K562 (cell line): ENCODE data around the gene OR2L5.

ENCODE experiments used
- CTCF ChIP-seq, 3 experiments: IDR thresholded peaks in 2 of 3; conservative IDR thresholded peaks in 1 of 3; 2 replicates each; pipeline ENCODE4 v1.5.1; 2011 to 2012; ENCODE audit warnings: low read length in 3 of 3, mild to moderate bottlenecking in 3 of 3, control low read depth in 2 of 3, improper control_type of control experiment in 1 of 3, inconsistent platforms in 1 of 3, low read depth in 1 of 3, mixed read lengths in 1 of 3, moderate library complexity in 1 of 3; ENCODE audit not compliant: insufficient read depth in 2 of 3
- ETV6 ChIP-seq, 3 experiments: fragments of 150-350 bp in 1 of 3; sonication (generic) in 1 of 3; formaldehyde crosslinking in 1 of 3; IDR thresholded peaks; 2 replicates each; pipeline versions ENCODE4 v1.6.1 to v1.8.0; 2014 to 2022; ENCODE audit warnings: borderline replicate concordance in 2 of 3, low read depth in 2 of 3, antibody characterized with exemption in 1 of 3, low read length in 1 of 3, mild to moderate bottlenecking in 1 of 3, missing genetic modification reagents in 1 of 3
- FOXK1 ChIP-seq: sonication (generic); formaldehyde crosslinking; IDR thresholded peaks from 2 replicates; pipeline ENCODE4 v1.8.0; 2022; ENCODE audit warnings: missing genetic modification reagents, mild to moderate bottlenecking, borderline replicate concordance
- POLR2A ChIP-seq: fragments of 450-650 bp; conservative IDR thresholded peaks from 2 replicates; pipeline ENCODE4 v1.6.1; 2016
- POLR2AphosphoS2 ChIP-seq: IDR thresholded peaks from 2 replicates; pipeline ENCODE4 v1.6.1; 2012; ENCODE audit warnings: low read length, improper control_type of control experiment
- ZBTB17 ChIP-seq: fragments of 450-650 bp; formaldehyde crosslinking; IDR thresholded peaks from 2 replicates; pipeline ENCODE4 v1.4.0; 2020; ENCODE audit warnings: mild to moderate bottlenecking
- ZNF518B ChIP-seq: fragments of 250-450 bp; sonication (Bioruptor Pico); IDR thresholded peaks from 2 replicates; pipeline ENCODE4 v1.5.0; 2021; ENCODE audit warnings: mild to moderate bottlenecking, moderate library complexity
- TF ChIP-seq, protein P1 (sequence below): fragments of 250-450 bp; sonication (Bioruptor Pico); IDR thresholded peaks from 2 replicates; pipeline ENCODE4 v1.5.0; 2020; ENCODE audit warnings: mild to moderate bottlenecking, borderline replicate concordance
- TF ChIP-seq, protein P2 (sequence below), 3 experiments: fragments of 200-800 bp in 1 of 3; fragments of 250-450 bp in 1 of 3; fragments of 450-650 bp in 1 of 3; sonication (Bioruptor Pico) in 1 of 3; sonication (Bioruptor generic) in 1 of 3; formaldehyde crosslinking in 1 of 3; IDR thresholded peaks; 2 replicates each; pipeline versions ENCODE4 v1.6.1 to v1.8.0; 2016 to 2022; ENCODE audit warnings: mild to moderate bottlenecking in 2 of 3, missing genetic modification characterization in 2 of 3, missing compliant biosample characterization in 1 of 3, moderate library complexity in 1 of 3
- TF ChIP-seq, protein P3 (sequence below): sonication (generic); formaldehyde crosslinking; IDR thresholded peaks from 2 replicates; pipeline ENCODE4 v1.9.0; 2022; ENCODE audit warnings: mild to moderate bottlenecking, missing genetic modification reagents

DNA sequence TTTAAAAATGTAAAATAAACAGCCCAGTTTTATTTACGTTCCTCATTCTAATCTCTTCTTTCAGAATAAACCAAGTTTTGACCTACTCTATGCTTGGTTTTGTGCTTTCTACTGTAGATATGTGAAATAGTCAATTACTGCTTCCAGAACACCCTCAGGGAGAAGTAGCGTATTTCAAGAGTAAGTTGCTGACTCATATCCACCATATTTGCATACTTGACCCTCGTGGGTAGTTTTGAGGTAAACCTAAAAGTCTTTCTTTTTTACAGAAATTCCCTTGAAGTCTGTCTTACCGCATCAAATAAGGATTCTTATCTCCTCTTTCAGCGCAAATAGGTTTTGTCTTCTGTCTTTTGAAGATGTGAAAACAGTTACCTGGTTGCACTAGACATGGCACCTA lies 31.7 kb downstream of the OR2L5 start:
- no peak for TF ChIP-seq CTCF (IDR thresholded peaks at IDR 0.05 in 2 of 3, conservative IDR thresholded peaks at IDR 0.05 in 1 of 3; ENCODE audit: insufficient read depth in 2 of 3, low read depth in 1 of 3, low read length in 3 of 3)
- TF ChIP-seq, protein P1, sequence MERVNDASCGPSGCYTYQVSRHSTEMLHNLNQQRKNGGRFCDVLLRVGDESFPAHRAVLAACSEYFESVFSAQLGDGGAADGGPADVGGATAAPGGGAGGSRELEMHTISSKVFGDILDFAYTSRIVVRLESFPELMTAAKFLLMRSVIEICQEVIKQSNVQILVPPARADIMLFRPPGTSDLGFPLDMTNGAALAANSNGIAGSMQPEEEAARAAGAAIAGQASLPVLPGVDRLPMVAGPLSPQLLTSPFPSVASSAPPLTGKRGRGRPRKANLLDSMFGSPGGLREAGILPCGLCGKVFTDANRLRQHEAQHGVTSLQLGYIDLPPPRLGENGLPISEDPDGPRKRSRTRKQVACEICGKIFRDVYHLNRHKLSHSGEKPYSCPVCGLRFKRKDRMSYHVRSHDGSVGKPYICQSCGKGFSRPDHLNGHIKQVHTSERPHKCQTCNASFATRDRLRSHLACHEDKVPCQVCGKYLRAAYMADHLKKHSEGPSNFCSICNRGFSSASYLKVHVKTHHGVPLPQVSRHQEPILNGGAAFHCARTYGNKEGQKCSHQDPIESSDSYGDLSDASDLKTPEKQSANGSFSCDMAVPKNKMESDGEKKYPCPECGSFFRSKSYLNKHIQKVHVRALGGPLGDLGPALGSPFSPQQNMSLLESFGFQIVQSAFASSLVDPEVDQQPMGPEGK, result no peak
- no peak for TF ChIP-seq ZNF518B (CRISPR knock-in tag)
- no peak for TF ChIP-seq ETV6 (IDR thresholded peaks at IDR 0.05; ENCODE audit: borderline replicate concordance in 1 of 2, low read depth in 2 of 2, low read length in 1 of 2)
- no peak for TF ChIP-seq ETV6 (CRISPR knock-in tag; IDR thresholded peaks at IDR 0.05; ENCODE audit: borderline replicate concordance)
- TF ChIP-seq POLR2A, result no peak
- TF ChIP-seq, protein P2, sequence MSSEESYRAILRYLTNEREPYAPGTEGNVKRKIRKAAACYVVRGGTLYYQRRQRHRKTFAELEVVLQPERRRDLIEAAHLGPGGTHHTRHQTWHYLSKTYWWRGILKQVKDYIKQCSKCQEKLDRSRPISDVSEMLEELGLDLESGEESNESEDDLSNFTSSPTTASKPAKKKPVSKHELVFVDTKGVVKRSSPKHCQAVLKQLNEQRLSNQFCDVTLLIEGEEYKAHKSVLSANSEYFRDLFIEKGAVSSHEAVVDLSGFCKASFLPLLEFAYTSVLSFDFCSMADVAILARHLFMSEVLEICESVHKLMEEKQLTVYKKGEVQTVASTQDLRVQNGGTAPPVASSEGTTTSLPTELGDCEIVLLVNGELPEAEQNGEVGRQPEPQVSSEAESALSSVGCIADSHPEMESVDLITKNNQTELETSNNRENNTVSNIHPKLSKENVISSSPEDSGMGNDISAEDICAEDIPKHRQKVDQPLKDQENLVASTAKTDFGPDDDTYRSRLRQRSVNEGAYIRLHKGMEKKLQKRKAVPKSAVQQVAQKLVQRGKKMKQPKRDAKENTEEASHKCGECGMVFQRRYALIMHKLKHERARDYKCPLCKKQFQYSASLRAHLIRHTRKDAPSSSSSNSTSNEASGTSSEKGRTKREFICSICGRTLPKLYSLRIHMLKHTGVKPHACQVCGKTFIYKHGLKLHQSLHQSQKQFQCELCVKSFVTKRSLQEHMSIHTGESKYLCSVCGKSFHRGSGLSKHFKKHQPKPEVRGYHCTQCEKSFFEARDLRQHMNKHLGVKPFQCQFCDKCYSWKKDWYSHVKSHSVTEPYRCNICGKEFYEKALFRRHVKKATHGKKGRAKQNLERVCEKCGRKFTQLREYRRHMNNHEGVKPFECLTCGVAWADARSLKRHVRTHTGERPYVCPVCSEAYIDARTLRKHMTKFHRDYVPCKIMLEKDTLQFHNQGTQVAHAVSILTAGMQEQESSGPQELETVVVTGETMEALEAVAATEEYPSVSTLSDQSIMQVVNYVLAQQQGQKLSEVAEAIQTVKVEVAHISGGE (CRISPR knock-in tag; IDR thresholded peaks at IDR 0.05), result no peak
- TF ChIP-seq, protein P3, sequence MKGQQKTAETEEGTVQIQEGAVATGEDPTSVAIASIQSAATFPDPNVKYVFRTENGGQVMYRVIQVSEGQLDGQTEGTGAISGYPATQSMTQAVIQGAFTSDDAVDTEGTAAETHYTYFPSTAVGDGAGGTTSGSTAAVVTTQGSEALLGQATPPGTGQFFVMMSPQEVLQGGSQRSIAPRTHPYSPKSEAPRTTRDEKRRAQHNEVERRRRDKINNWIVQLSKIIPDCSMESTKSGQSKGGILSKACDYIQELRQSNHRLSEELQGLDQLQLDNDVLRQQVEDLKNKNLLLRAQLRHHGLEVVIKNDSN (CRISPR knock-in tag), result no peak
- TF ChIP-seq ZBTB17 (CRISPR knock-in tag), result no peak
- no peak for TF ChIP-seq POLR2AphosphoS2
- TF ChIP-seq FOXK1 (CRISPR knock-in tag), result no peak
